GM12878 (cell line): Measurements from ENCODE around the gene ESRP2. TPM values are rescaled to one million over a fixed set of nuclear protein-coding genes. Genes with fewer than 3 reads are reported as not detected.

ENCODE experiments used
- ASH2L ChIP-seq: fragments of 300-600, 200-600 bp; sonication (generic); IDR thresholded peaks from 2 replicates; pipeline ENCODE4 v1.6.1; 2017; ENCODE audit warnings: low read depth, mild to moderate bottlenecking, borderline replicate concordance
- BACH1 ChIP-seq: fragments of 450-650 bp; IDR thresholded peaks from 2 replicates; pipeline ENCODE4 v1.6.1; 2017; ENCODE audit warnings: mild to moderate bottlenecking, borderline replicate concordance
- CEBPZ ChIP-seq: fragments of 150-350 bp; IDR thresholded peaks from 2 replicates; pipeline ENCODE4 v1.6.1; 2016; ENCODE audit warnings: low read depth, low read length
- CHD2 ChIP-seq: IDR thresholded peaks from 2 replicates; pipeline ENCODE4 v1.6.1; 2011; ENCODE audit warnings: low read depth, low read length, improper control_type of control experiment, borderline replicate concordance
- CTCF ChIP-seq, 3 experiments: IDR thresholded peaks in 2 of 3; conservative IDR thresholded peaks in 1 of 3; 2 replicates each; pipeline ENCODE4 v1.5.1; 2011; ENCODE audit warnings: low read depth in 3 of 3, low read length in 3 of 3, mild to moderate bottlenecking in 3 of 3, control low read depth in 2 of 3, moderate library complexity in 2 of 3, inconsistent platforms in 1 of 3, mixed read lengths in 1 of 3; ENCODE audit not compliant: control insufficient read depth in 2 of 3, insufficient read depth in 1 of 3; ENCODE audit errors: extremely low read depth in 1 of 3
- ESRRA ChIP-seq: IDR thresholded peaks from 2 replicates; pipeline ENCODE4 v1.6.1; 2012; ENCODE audit warnings: mild to moderate bottlenecking, low read length, improper control_type of control experiment
- FOXM1 ChIP-seq: IDR thresholded peaks from 2 replicates; pipeline ENCODE4 v1.6.1; 2012; ENCODE audit warnings: low read depth, mild to moderate bottlenecking, inconsistent platforms, low read length, moderate library complexity
- GABPA ChIP-seq: IDR thresholded peaks from 2 replicates; pipeline ENCODE4 v1.6.1; 2014; ENCODE audit warnings: antibody characterized with exemption, low read depth, mild to moderate bottlenecking, inconsistent platforms
- MAX ChIP-seq: IDR thresholded peaks from 2 replicates; pipeline ENCODE4 v1.6.1; 2012; ENCODE audit warnings: low read depth, low read length, improper control_type of control experiment
- MLLT1 ChIP-seq: fragments of 450-650 bp; IDR thresholded peaks from 2 replicates; pipeline ENCODE4 v1.6.1; 2016; ENCODE audit warnings: mild to moderate bottlenecking
- NFYB ChIP-seq: IDR thresholded peaks from 2 replicates; pipeline ENCODE4 v1.6.1; 2011; ENCODE audit warnings: low read depth, mild to moderate bottlenecking, low read length, improper control_type of control experiment, moderate library complexity; ENCODE audit not compliant: insufficient read depth
- PML ChIP-seq: IDR thresholded peaks from 2 replicates; pipeline ENCODE4 v1.6.1; 2012; ENCODE audit warnings: low read length, inconsistent platforms
- SP1 ChIP-seq: IDR thresholded peaks from one replicate; pipeline ENCODE4 v1.6.1; 2011; ENCODE audit warnings: low read depth, low read length
- STAT3 ChIP-seq: IDR thresholded peaks from 2 replicates; pipeline ENCODE4 v1.6.1; 2011; ENCODE audit warnings: low read depth, low read length, improper control_type of control experiment
- TBL1XR1 ChIP-seq: IDR thresholded peaks from 2 replicates; pipeline ENCODE4 v1.6.1; 2012; ENCODE audit warnings: low read depth, low read length, improper control_type of control experiment
- WRNIP1 ChIP-seq: IDR thresholded peaks from 2 replicates; pipeline ENCODE4 v1.6.1; 2011; ENCODE audit warnings: low read depth, low read length, improper control_type of control experiment, borderline replicate concordance
- ZNF24 ChIP-seq: fragments of 450-650 bp; IDR thresholded peaks from 2 replicates; pipeline ENCODE4 v1.6.1; 2017; ENCODE audit warnings: antibody characterized with exemption, mild to moderate bottlenecking
- polyA plus RNA-seq, 11 experiments: library from polyadenylated mRNA; depleted of rRNA in 4 of 11; unstranded in 6 of 11; stranded (reverse) in 5 of 11; fragments of >200 nt; fragmentation: Nextera tagmentation in 4 of 11; fragmentation: Illumina TruSeq in 1 of 11; extraction: Ambion mirVana in 4 of 11; extraction: Trizol in 1 of 11; gene quantifications; 1 replicate in 1 of 11; 2 replicates in 10 of 11; pipeline versions ENCODE4 v1.2.1 to v1.2.3, GENCODE V29; 2011 to 2016; ENCODE audit warnings: inconsistent platforms in 2 of 11, missing spikeins in 2 of 11, low read depth in 1 of 11
- total RNA-seq, 4 experiments: library from RNA; depleted of rRNA in 3 of 4; stranded (reverse); fragments of >200 nt in 3 of 4; fragmentation: Illumina TruSeq in 1 of 4; extraction: Trizol in 1 of 4; gene quantifications; 2 replicates each; pipeline versions ENCODE4 v1.2.1 to v1.2.3, GENCODE V29; 2013 to 2021
- TF ChIP-seq, protein P1 (sequence below): fragments of 450-650 bp; formaldehyde crosslinking; IDR thresholded peaks from 2 replicates; pipeline ENCODE4 v1.4.0; 2020; ENCODE audit warnings: mild to moderate bottlenecking, moderate library complexity
- TF ChIP-seq, protein P2 (sequence below): fragments of 450-650 bp; IDR thresholded peaks from 2 replicates; pipeline ENCODE4 v1.6.1; 2014; ENCODE audit warnings: mild to moderate bottlenecking

ESRP2 gene
- total and polyA plus RNA-seq, 10 of the 15 experiments (the other 5 are each of a cell fraction or from before 2014, with no cell fraction given), result 0.04 to 0.64 (median 0.08) TPM; not detected in 3

- TF ChIP-seq ESRRA (no peak), CHD2 (0 out of 2 replicates have a peak, but pooled peaks have one; percentile 36), FOXM1 (peak; percentile 55; the same call in 1 of the 2 replicates), CTCF (IDR thresholded peaks at IDR 0.05 in 2 of 3, conservative IDR thresholded peaks at IDR 0.05 in 1 of 3; ENCODE audit: control insufficient read depth in 2 of 3, extremely low read depth in 1 of 3, insufficient read depth in 1 of 3, low read depth in 3 of 3, low read length in 3 of 3) (no peak), NFYB (no peak), MLLT1 (no peak), MAX (no peak), TBL1XR1 (peak; percentile 75), PML (no peak; the same call in 1 of the 2 replicates), GABPA (no peak), WRNIP1 (no peak), SP1 (no peak), ZNF24 (no peak), CEBPZ (no peak), ASH2L (no peak), STAT3 (no peak), BACH1 (no peak)
- TF ChIP-seq, protein P1, sequence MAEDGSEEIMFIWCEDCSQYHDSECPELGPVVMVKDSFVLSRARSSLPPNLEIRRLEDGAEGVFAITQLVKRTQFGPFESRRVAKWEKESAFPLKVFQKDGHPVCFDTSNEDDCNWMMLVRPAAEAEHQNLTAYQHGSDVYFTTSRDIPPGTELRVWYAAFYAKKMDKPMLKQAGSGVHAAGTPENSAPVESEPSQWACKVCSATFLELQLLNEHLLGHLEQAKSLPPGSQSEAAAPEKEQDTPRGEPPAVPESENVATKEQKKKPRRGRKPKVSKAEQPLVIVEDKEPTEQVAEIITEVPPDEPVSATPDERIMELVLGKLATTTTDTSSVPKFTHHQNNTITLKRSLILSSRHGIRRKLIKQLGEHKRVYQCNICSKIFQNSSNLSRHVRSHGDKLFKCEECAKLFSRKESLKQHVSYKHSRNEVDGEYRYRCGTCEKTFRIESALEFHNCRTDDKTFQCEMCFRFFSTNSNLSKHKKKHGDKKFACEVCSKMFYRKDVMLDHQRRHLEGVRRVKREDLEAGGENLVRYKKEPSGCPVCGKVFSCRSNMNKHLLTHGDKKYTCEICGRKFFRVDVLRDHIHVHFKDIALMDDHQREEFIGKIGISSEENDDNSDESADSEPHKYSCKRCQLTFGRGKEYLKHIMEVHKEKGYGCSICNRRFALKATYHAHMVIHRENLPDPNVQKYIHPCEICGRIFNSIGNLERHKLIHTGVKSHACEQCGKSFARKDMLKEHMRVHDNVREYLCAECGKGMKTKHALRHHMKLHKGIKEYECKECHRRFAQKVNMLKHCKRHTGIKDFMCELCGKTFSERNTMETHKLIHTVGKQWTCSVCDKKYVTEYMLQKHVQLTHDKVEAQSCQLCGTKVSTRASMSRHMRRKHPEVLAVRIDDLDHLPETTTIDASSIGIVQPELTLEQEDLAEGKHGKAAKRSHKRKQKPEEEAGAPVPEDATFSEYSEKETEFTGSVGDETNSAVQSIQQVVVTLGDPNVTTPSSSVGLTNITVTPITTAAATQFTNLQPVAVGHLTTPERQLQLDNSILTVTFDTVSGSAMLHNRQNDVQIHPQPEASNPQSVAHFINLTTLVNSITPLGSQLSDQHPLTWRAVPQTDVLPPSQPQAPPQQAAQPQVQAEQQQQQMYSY, result no peak
- TF ChIP-seq, protein P2, sequence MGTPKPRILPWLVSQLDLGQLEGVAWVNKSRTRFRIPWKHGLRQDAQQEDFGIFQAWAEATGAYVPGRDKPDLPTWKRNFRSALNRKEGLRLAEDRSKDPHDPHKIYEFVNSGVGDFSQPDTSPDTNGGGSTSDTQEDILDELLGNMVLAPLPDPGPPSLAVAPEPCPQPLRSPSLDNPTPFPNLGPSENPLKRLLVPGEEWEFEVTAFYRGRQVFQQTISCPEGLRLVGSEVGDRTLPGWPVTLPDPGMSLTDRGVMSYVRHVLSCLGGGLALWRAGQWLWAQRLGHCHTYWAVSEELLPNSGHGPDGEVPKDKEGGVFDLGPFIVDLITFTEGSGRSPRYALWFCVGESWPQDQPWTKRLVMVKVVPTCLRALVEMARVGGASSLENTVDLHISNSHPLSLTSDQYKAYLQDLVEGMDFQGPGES, result no peak
Measured at GRCh38 chr16:68284847-68285246, 48.9 kb upstream of the ESRP2 start (continued).
